Measurements from ENCODE around the gene SMTN. TPM values are rescaled to one million over a fixed set of nuclear protein-coding genes. Genes with fewer than 3 reads are reported as not detected.

SMTN gene
- total RNA-seq, 1 donor from 2014 or later: 54.0 TPM

DNA sequence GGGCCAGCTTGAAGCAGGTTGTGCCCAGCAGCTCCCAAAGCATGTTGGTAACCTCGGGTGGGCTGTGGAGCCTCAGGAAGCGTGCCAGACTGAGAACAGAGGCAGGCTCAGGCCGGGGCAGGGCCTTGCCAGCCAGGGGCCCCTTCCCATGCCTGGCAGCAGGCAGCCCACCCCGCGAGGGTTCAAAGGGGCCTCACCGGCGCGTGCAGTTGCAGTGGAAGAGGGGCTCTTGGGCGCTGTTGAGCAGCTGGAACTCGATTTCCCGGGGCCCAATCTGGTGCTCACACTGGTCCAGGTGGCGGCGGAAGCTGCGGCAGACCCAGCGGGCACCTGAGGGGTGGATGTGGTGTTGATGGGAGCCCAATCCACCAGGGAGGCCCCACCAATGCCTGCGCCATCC is 55.6 kb downstream of the SMTN start:
- Mint-ChIP-seq H3K4me1 (ENCODE audit: unreplicated experiment) (no peaks in the 10 kb centered on the region), H3K27ac (no peak overlapping the region), H3K27me3 (peaks cover 5% of the 10 kb centered on the region), H3K36me3 (no peaks in the 10 kb centered on the region), H3K9me3 (no peaks in the 10 kb centered on the region), H3K4me3 (no peak overlapping the region)
- no peak for DNase-seq (ENCODE audit: extremely low spot score, unreplicated experiment)
- TF ChIP-seq, protein P1, sequence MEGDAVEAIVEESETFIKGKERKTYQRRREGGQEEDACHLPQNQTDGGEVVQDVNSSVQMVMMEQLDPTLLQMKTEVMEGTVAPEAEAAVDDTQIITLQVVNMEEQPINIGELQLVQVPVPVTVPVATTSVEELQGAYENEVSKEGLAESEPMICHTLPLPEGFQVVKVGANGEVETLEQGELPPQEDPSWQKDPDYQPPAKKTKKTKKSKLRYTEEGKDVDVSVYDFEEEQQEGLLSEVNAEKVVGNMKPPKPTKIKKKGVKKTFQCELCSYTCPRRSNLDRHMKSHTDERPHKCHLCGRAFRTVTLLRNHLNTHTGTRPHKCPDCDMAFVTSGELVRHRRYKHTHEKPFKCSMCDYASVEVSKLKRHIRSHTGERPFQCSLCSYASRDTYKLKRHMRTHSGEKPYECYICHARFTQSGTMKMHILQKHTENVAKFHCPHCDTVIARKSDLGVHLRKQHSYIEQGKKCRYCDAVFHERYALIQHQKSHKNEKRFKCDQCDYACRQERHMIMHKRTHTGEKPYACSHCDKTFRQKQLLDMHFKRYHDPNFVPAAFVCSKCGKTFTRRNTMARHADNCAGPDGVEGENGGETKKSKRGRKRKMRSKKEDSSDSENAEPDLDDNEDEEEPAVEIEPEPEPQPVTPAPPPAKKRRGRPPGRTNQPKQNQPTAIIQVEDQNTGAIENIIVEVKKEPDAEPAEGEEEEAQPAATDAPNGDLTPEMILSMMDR (conservative IDR thresholded peaks at IDR 0.05): no peak

DNA sequence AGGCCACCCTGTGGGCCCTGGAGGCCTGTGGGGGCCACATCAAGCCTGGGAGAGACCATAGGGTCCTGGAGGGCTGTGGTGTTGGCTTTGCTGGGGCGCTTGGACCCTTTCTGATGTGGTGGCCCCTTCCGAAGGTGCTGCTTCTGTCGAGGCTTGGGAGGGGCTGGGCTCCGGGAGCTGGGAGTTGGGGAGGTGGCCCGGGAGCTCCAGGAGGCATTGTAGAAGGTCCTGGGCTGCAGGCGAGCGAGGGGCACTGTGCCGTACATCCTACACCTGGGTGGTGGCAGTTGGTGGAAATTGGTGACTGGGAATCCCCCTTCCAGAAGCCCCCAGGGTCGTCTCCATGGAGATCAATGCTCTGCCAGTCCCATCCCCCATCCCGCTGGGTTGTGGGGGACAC is 56.6 kb downstream of the SMTN start:
- Mint-ChIP-seq H3K27me3 (peaks cover 5% of the 10 kb centered on the region), H3K36me3 (no peaks in the 10 kb centered on the region), H3K9me3 (no peaks in the 10 kb centered on the region), H3K27ac (no peak overlapping the region), H3K4me3 (no peak overlapping the region), H3K4me1 (ENCODE audit: unreplicated experiment) (no peaks in the 10 kb centered on the region)
- TF ChIP-seq, protein P1 (conservative IDR thresholded peaks at IDR 0.05): no peak
- DNase-seq (ENCODE audit: extremely low spot score, unreplicated experiment): no peak

DNA sequence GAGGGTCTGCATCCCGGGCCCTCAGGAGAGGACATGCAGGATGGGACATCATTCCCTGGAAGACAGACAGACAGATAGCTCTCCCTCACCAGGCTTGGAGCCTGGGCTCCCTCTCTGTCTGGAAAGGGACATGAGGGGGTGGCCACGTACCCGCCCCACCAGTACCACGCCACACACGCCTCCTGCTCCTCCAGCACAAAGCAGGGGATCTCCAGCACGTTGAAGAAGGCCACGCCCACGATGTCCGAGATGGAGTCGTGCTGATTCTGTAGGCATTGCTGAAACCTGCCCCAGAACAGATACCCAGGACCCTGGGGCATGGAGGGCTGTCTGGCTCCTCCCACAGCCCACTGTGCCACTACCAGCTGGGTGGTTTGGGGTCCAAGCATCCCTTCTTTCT is 57.0 kb downstream of the SMTN start:
- Mint-ChIP-seq H3K27ac (no peak overlapping the region), H3K36me3 (no peaks in the 10 kb centered on the region), H3K4me3 (no peak overlapping the region), H3K9me3 (no peaks in the 10 kb centered on the region), H3K27me3 (peaks cover 5% of the 10 kb centered on the region), H3K4me1 (ENCODE audit: unreplicated experiment) (no peaks in the 10 kb centered on the region)
- no peak for DNase-seq (ENCODE audit: extremely low spot score, unreplicated experiment)
- TF ChIP-seq, protein P1 (conservative IDR thresholded peaks at IDR 0.05): no peak

DNA sequence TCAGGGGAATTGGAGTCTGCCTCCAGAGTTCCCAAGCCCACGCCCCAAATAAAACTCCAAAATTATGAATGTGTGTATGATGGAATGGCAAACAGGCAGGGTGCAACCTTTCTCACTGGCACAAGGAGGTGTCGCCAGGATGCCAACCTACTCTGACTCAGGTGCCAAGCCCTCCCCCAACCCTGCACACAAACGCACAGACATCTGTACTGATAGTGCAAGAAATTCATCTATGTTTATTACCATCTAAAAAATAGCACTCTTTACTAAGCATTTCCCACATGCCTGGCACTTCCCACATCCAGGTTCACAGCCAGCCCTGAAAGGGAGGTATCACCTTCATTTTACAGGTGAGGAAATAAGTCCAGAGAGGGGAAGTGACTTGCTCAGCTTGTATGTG is 57.9 kb downstream of the SMTN start:
- no peak for DNase-seq (ENCODE audit: extremely low spot score, unreplicated experiment)
- TF ChIP-seq, protein P1 (conservative IDR thresholded peaks at IDR 0.05): no peak
- Mint-ChIP-seq H3K4me1 (ENCODE audit: unreplicated experiment) (no peaks in the 10 kb centered on the region), H3K27ac (no peak overlapping the region), H3K9me3 (no peaks in the 10 kb centered on the region), H3K27me3 (peaks cover 5% of the 10 kb centered on the region), H3K4me3 (no peak overlapping the region), H3K36me3 (no peaks in the 10 kb centered on the region)

DNA sequence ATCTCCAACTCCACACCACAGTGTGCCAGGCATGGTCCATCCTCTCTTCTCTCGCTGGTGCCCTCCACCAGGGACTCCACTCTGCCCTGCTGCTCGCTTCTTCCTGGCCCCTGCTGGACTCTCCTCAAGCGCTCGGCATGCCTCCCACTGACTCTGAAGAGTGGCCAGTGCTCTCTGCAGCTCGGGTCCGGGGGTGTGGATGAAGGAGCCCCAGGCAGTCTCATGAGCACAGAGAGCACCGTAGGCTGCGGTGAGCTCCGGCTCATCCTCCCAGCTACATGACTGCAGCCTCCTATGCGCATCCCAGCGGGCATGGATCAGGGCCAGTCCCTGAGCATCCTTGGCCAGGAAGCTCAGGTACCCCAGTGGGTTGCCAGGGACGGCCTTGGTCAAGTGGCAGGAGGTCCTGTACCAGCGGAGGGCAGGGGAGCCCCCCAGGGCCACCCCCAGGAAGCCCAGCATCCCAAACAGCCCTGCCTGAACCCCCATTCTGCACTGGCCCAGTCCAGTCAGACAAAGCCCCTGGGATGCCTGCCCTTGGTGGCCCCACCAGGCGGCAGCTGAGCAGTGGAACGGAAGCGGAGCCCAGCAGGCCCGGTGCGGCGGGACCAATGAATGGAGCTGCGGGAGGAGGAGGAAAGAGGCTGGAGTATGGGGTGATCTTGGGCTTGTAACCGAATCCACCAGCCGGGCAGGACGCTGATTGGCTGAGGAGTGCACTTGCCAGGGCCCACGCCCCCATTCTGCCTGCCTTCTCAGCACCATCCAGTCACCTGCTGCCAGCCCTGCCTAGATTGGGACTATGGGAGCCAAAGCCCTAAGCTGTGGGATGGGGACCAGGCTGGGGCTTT is 59.0 kb downstream of the SMTN start, which contains the start of gene PLA2G3:
Gene PLA2G3, minus strand, starts transcription at position 643 of the 851 bp plus-strand sequence. Its CDS starts 154 bp downstream, at position 489.
- Mint-ChIP-seq H3K27ac (no peak within 1 kb of the TSS), H3K9me3 (no peaks in the 10 kb centered on the region), H3K27me3 (peaks cover 5% of the 10 kb centered on the region), H3K4me3 (no peak within 1 kb of the TSS), H3K36me3 (no peaks in the 10 kb centered on the region), H3K4me1 (ENCODE audit: unreplicated experiment) (no peaks in the 10 kb centered on the region)
- TF ChIP-seq, protein P1 (conservative IDR thresholded peaks at IDR 0.05): peak; percentile 67
- DNase-seq (ENCODE audit: extremely low spot score, unreplicated experiment): no peak
